Esophagus mucosa (tissue), 1 donor: ENCODE measurements around the gene PRKCZ. TPM values are rescaled to one million over a fixed set of nuclear protein-coding genes. Genes with fewer than 3 reads are reported as not detected.

Source experiments
- ATAC-seq: fragments of 200-7000 bp; cut with Tn5 transposase; one replicate; pipeline ENCODE4 v1.9.1; 2020
- total RNA-seq: library from RNA; stranded (reverse); gene quantifications from one replicate; pipeline ENCODE4 v1.2.4, GENCODE V29; 2023
- donor health status: DM: yes; HTN: yes; CAD: no.

The PRKCZ gene
- total RNA-seq, 1 donor from 2014 or later = 21.3 TPM

DNA sequence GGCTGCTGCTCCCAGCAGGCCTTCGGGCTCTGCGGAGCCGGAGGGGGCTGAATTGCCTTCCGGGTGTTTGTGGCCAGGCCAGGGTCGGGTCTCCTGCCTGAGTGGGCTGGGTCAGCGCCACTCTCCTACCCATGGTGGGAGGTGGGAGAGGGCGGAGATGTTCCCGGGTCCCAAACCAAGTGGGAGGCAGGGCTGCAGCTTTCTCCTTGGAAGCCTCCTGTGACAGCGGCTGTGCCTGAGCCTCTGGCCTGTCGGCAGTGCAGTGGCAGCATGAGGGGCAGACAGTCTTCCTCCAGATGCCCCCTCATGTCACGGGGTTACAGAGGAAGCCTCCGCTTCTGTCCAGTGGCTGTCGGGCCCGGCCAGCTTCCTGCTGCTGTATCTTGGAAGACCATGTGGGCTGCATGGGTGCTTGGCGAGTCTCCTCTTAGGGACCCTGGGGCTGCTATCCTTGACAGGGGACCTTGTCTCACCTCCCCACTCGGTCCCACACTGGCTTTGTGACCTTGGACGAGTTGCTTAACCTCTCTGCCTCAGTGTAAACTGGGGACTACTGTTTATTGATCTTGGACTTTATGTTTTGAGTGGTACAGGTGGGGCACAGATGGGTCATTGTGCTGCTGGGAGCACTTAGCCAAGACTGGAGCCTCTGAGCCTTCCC is 182.2 kb downstream of the PRKCZ start:
- no peak for ATAC-seq

- ATAC-seq = no peak
Measured at GRCh38 chr1:2232916-2233438, 182.8 kb downstream of the PRKCZ start.

DNA sequence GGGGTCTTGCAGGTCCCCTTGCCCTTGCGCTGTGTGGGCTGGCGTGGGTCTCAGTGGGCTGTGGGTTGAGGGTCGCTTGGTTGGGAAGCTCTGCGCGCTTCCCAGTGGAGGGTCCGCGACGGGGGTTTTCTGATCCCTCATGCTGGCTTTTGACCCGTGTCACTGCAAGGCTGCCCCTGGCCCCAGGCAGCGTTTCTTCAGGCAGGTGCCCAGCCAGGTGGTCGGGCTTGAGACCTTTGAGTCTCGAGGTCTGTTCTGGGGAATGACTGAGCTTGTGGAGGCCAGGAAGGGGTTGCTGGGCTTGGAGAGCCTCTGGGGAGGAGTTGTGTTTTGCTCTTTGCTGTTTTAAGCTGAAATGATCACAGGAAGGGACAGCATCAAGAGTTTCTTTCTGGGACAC is 183.3 kb downstream of the PRKCZ start:
- no peak for ATAC-seq

GRCh38 chr1:2233997-2234761 is 184.0 kb downstream of the PRKCZ start:
- peak; percentile 68 for ATAC-seq

DNA sequence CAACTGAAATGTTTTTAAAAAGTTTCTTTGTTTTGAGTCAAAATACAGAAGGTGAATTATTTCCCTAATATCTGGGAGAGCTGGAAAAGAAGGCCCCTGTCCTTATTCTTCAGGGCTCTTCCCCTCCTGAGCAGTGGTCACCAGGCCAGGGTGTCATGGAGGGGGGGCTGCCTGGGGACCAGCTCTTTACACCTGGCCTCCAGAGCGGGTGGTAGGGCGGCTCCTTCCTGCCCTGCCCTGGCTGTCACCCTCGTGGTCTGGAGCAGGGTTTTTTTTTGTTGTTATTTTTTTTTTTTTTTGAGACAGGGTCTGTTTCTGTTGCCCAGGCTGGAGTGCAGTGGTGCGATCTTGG is 184.5 kb downstream of the PRKCZ start:
- ATAC-seq = peak; percentile 11

Other genes starting within 250 kb of the PRKCZ start
- gene GNB1, start 159.3 kb upstream of the PRKCZ start, total RNA-seq = 148 TPM
- 0.20 TPM for gene CALML6, start 135.2 kb upstream of the PRKCZ start, total RNA-seq
- gene TMEM52, start 131.1 kb upstream of the PRKCZ start, total RNA-seq = 0.32 TPM
- gene CFAP74, start 46.6 kb upstream of the PRKCZ start, total RNA-seq = not detected
- gene GABRD, start 31.1 kb upstream of the PRKCZ start, total RNA-seq = 0.36 TPM
- 36.5 TPM for gene FAAP20, start 144.4 kb downstream of the PRKCZ start, total RNA-seq
- gene SKI, start 177.9 kb downstream of the PRKCZ start, total RNA-seq = 21.6 TPM